NCI-H524 (cell line): ENCODE data around the gene MTIF2.
"Not testable (repeated sequence)": the region's sequence is repeated elsewhere in the genome, so short reads cannot be mapped to it uniquely, and the experiment has no call there.

Experiments
- DNase-seq, 2 experiments: peaks; one replicate each; lab custom pipeline; 2025; lab: John Stamatoyannopoulos, UW

Gene MTIF2

GRCh38 chr2:55241582-55241981, 27.4 kb downstream of the MTIF2 start:
- not testable (repeated sequence) for DNase-seq

DNA sequence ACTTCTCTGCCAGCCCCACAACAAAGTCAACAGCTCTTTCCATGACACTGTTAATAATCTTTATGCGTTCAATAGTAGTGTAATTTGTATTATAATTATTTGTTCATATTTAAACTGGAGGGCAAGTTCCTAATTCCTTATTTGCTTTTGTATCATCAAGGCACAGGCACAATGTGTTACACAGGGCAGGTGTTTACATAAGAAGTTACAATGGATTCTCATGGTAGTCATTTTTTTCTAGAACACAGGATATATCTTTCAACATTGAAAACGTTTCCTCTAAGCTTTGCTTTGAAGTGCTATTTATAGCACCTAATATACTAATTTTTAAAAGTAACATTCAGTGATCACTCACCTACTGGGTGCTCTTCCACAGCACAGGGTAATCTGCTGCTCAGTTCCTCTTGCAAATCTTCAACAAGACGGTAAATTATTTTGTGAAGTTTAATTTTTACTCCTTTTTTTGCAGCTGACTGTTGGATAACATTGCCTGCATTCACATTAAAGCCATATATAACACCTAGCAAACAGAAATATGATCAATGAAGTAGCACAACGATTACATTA, 29.3 kb downstream of the MTIF2 start:
- no peak for DNase-seq

- no peak for DNase-seq
Measured at GRCh38 chr2:55236992-55237543, 32.0 kb downstream of the MTIF2 start.

DNA sequence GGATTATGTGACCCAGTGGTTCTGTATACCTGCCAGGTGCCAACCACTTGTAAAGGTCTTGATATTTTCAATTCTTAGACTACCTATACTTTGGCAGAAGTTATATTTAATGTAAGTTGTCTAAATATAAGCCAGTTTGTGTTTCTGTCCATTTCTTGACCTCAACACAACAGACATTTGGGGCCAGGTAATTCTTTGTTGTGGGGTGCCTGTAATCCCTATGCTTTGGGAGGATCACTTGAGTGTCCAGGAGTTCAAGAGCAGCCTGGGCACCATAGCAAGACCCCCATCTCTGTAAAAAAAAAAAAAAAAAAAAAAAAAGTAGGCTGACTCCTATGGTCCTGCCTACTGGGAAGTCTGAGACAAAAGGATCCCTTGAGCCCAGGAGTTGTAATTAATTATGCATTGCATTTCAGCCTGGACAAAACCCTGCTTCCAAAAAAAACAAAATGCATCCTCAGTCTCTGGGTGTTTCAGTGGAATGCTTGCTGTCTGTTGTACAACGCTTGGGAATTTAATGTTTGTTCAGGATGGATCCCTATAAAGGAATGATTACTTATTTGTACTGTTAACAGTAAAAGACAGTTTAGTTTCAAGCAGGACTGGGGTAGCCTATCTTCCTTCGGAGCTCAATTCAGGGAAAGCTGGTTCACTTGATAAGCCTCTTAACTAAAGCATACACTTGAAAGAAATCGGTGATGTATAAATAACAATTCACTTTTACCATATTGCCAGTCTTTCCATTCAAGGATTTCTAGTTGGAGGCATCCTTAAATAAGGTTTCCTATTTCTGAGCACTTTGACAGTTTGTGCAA, 33.1 kb downstream of the MTIF2 start:
- peak in 1 of 2 experiments; percentile 27 for DNase-seq

DNA sequence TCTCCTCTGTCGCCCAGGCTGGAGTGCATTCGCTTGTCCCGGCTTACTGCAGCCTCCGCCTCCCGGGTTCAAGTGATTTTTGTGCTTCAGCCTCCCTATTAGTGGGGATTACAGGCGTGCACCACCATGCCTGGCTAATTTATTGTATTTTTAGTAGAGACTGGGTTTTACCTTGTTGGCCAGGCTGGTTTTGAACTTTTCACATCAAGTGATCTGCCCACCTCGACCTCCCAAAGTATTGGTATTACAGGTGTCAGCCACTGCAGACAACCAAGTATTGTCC, 35.4 kb downstream of the MTIF2 start:
- DNase-seq, result no peak

DNA sequence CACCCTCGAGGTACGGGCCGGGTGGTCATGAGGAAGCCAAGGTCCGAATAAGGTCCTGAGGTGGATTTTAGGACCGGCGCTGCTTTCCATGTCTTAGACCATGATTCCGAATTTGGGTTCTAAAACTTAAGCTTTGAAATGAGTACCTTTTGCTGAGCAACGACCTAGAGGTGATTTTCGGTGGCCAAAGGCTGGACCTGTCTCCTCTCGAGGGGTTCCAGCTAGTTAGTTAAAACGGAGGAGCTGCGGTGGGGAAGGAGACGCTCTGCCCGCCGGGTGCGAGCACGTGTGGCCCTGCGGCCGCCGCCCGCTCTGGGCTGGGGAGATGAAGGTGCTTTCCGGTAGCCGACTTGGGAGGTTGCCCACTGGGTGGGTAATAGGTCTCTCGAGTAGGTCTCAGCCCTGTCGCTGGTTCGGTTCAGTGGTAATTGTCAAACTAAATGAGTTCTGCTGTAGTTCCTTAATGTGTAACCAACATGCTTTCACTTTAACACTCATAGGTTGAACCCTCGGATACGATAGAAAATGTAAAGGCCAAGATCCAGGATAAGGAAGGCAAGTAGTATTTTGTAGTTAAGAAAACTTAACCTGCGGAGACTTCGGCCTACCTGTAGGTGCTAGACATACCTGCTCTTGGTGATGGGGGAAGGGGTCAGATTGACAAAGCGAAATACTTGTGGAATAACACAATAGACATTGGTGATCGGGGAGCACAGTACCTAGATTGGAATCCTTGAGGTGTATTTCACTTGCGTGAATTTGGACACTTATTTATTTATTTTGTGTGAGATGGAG, 36.0 kb downstream of the MTIF2 start:
- peak in 1 of 2 experiments; percentile 49 for DNase-seq

- DNase-seq, result peak; percentile 98 to 99
Measured at GRCh38 chr2:55232084-55232862, 36.8 kb downstream of the MTIF2 start, which contains the start of the genes CLHC1 and RPS27A. TSS of gene CLHC1 (minus strand) at chr2:55232293. CDS start at chr2:55222411, 9,882 bp downstream. TSS of gene RPS27A (plus strand) at chr2:55232688. CDS start at chr2:55232825, 137 bp downstream.

DNA sequence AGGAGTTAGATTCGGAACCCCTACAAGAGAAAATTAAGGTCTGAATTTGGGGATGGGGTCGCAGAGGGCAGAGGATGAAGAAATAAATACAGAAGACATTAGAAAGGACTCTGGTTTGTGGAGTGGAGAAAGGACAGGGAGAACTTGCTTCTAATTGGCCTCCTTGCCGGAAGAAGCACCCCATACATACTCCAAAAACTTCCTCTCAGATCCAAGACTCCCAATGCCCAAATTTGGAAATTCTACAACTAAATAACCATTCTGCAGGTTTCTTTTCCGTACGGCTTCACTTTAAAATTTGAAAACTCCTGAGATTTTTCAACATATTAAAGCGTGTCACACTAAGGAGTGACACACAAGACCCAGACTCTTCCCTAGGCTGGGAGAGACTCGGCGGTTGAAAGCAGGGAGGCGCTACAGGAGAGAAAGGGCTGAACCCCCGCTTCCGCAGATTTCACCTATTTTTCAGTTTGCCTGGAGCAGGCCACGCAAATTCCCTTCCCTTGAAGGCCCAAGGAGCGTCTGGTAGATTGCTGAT, 37.4 kb downstream of the MTIF2 start:
- DNase-seq, result no peak

GRCh38 chr2:55230551-55230950, 38.5 kb downstream of the MTIF2 start:
- DNase-seq, result no peak

- DNase-seq, result no peak
Measured at GRCh38 chr2:55229221-55229620, 39.8 kb downstream of the MTIF2 start.

DNA sequence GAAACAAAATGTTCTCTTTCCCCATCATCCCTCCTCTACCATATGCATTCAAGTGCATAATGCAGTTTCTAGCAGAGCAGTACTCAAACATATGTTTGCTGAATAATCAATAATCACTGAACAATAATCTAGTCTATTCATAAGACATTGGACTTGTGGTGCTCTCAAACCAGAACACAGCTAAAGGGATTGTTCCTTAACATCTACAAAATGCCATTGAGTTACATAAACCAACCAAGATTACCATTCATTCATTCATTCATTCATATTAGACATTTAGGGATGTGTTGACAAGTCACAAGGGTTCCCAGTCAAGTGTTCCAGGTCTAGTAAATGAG, 40.8 kb downstream of the MTIF2 start:
- no peak for DNase-seq

DNA sequence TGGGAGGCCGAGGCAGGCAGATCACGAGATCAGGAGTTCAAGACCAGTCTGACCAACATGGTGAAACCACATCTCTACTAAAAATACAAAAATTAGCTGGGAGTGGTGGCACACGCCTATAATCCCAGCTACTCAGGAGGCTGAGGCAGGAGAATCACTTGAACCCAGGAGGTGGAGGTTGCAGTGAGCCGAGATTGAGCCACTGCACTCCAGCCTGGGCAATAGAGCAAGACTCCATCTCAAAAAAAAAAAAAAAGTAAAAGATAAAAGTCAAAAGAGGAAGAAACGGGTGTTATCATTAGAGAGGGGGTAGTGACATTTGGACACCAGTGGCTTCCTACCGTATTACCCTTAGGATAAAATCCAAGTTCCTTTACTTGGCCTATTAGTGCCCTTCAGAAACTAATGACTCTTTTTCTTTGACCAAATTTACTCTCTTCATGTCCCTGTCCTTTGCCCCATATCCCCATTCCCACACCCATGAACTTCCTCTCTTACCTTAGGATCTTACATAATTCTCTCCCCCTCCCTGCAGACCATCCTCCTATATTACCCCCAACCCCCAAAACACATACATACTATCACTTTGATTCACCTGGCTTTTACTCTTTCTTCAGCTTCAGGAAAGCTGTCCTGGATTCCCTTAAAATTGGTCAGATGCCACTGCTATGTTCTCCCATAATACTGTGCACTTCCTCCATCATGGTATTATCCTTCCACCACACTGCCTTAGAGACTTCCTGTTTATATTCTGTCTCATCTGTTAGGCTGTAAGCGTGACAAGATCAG, 41.4 kb downstream of the MTIF2 start:
- not testable (repeated sequence) for DNase-seq

- DNase-seq, result no peak
Measured at GRCh38 chr2:55225481-55226020, 43.5 kb downstream of the MTIF2 start.

- DNase-seq, result peak; percentile 29 to 50
Measured at GRCh38 chr2:55224761-55225261, 44.2 kb downstream of the MTIF2 start.

DNA sequence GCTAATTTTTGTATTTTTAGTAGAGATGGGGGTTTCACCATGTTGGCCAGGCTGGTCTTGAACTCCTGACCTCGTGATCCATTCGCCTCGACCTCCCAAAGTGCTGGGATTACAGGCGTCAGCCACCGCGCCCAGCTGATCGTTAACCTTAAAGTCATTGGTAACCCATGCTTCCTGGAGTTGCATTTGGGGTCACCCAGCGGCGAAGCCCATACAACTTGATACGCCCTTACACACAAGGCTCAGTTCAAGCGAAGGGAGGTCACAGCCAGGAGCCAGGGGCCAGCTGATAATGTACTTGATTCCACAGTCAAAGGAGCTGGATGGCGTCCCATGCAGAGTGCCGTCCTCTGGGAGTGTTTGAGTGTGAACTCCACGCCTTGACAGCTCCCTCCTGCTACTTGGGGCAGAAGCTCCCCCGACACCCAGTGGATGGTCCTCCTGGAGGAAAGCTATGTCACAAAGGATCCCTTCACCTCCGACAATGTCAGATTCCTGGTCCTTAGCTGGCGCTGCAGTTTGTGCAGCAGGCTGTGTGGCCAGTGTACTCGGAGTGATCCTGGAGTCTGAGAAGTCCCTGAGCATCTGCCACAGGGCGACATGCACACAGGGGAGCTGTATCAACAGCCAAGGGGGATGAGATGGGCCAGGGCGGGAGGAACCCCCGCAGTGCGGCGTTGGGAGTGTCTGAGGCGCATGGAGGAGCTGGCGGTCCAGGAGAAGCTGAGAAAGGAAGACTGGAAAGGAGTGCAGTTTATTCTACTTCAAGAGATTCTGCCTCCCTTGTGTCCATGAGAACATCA, 44.9 kb downstream of the MTIF2 start:
- DNase-seq, result peak; percentile 6 to 43

- no peak for DNase-seq
Measured at GRCh38 chr2:55213822-55214221, 55.2 kb downstream of the MTIF2 start.

- no peak for DNase-seq
Measured at GRCh38 chr2:55204950-55205349, 64.1 kb downstream of the MTIF2 start.

- no peak for DNase-seq
Measured at GRCh38 chr2:55204536-55204935, 64.5 kb downstream of the MTIF2 start.

DNA sequence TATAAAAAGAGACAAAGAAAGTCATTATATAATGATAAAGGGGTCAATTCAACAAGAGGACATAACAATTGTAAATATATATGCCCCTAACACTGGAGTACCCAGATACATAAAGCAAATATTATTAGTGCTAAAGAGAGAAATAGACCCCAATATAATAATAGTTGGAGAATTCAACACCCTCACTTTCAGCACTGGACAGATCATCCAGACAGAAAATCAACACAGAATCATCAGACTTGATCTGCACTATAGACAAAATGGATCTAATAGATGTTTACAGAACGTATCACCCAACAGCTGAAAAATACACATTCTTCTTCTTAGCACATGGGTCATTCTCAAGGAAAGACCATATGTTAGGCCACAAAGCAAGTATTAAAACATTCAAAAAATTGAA, 68.6 kb downstream of the MTIF2 start:
- no peak for DNase-seq
